Measurements from ENCODE around the gene LAMA2.

GRCh38 chr6:129130106-129130505 is 247.2 kb downstream of the LAMA2 start:
- TF ChIP-seq EZH2 (optimal IDR thresholded peaks at IDR 0.05; ENCODE audit: low read depth, low read length) (no peak), CTCF (IDR thresholded peaks at IDR 0.05; ENCODE audit: low read length) (no peak), EZH2phosphoT487 (IDR thresholded peaks at IDR 0.05; ENCODE audit: low read length) (no peak)
